Lower lobe of right lung (tissue), 2 donors: Measurements from ENCODE around the gene SPATA1. TPM values are rescaled to one million over a fixed set of nuclear protein-coding genes. Genes with fewer than 3 reads are reported as not detected.
A peak's percentile ranks its signal among the peaks of the same experiment; 100 is the strongest.

Experiments
- ATAC-seq, 2 donors: fragments of 200-7000 bp; cut with Tn5 transposase; one replicate each; pipeline ENCODE4 v1.9.1; 2020 to 2022; ENCODE audit warnings: mild to moderate bottlenecking in 2 of 2, moderate library complexity in 2 of 2
- DNase-seq: peaks from one replicate; pipeline ENCODE4 v3.0.0-alpha.2; 2020
- H3K27ac ChIP-seq: fragments of 200-600 bp; one replicate; pipeline ENCODE4 v1.8.0; 2022
- H3K27me3 ChIP-seq: fragments of 200-600 bp; one replicate; pipeline ENCODE4 v1.8.0; 2022; ENCODE audit warnings: low read depth
- H3K36me3 ChIP-seq: fragments of 200-600 bp; one replicate; pipeline ENCODE4 v1.8.0; 2022; ENCODE audit warnings: mild to moderate bottlenecking
- H3K4me1 ChIP-seq: fragments of 200-600 bp; one replicate; pipeline ENCODE4 v1.8.0; 2022
- H3K4me3 ChIP-seq: fragments of 200-600 bp; one replicate; pipeline ENCODE4 v1.8.0; 2022; ENCODE audit warnings: mild to moderate bottlenecking
- H3K9me3 ChIP-seq: fragments of 200-600 bp; one replicate; pipeline ENCODE4 v1.8.0; 2022
- intact Hi-C: fragments of 100-400 bp; cut with DNase I; formaldehyde crosslinking; loops from one replicate; pipeline ENCODE4 v1.11.0; 2022
- total RNA-seq: library from RNA; stranded (reverse); fragmentation: NEBNext Ultra II Directional; extraction: Animal tissue kit (Norgen Biotek cat#: 25700); gene quantifications from one replicate; pipeline ENCODE4 v1.2.1, GENCODE V29; 2021
- TF ChIP-seq, protein P1 (sequence below): fragments of 200-600 bp; IDR thresholded peaks from one replicate; pipeline ENCODE4 v1.8.0; 2022; ENCODE audit warnings: antibody characterized with exemption, mild to moderate bottlenecking
- donor health status: DM: no; HTN: yes; CAD: no; lungs with severe emphysema.

SPATA1 gene
- total RNA-seq, 1 donor from 2014 or later = 2.5 TPM

DNA sequence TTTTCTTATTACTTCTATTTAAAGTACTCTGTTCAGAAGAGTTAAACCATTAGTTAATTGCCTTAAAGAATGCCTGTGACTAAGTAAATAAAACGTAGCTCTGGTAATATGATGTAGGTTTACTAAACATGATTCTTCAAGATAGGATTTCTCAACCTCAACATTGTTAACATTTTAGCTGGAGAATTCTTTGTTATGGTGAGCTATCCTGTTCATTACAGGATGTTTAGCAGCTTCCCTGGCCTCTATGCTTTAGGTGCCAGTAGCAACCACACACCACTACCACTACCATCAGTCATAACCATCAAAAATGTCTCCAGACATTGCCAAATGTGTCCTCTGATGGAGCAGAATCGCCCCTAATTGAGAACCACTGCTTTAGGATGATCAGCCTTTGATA, 16.4 kb upstream of the SPATA1 start:
- TF ChIP-seq, protein P1, sequence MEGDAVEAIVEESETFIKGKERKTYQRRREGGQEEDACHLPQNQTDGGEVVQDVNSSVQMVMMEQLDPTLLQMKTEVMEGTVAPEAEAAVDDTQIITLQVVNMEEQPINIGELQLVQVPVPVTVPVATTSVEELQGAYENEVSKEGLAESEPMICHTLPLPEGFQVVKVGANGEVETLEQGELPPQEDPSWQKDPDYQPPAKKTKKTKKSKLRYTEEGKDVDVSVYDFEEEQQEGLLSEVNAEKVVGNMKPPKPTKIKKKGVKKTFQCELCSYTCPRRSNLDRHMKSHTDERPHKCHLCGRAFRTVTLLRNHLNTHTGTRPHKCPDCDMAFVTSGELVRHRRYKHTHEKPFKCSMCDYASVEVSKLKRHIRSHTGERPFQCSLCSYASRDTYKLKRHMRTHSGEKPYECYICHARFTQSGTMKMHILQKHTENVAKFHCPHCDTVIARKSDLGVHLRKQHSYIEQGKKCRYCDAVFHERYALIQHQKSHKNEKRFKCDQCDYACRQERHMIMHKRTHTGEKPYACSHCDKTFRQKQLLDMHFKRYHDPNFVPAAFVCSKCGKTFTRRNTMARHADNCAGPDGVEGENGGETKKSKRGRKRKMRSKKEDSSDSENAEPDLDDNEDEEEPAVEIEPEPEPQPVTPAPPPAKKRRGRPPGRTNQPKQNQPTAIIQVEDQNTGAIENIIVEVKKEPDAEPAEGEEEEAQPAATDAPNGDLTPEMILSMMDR = no peak
- no peak for ATAC-seq

DNA sequence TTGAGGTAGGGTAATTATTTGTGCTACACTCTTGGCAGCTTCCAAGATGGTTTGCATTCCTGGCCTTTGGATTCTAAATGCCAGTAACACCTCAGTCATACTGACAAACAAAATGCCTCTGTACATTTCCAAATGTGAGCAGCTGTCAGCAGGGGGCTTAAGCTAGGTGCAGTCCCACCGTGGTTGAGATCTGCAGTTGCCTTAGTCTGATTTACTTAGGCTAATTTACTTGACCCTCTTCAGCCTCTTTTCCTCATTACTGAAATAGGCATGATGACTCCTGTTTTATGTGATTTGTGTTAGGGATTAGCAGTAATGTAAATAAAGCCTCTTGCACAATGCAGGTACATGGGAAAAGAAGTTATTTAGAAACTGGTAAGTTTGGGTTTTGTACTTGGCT, 13.5 kb upstream of the SPATA1 start:
- ATAC-seq = peak; percentile 43 to 72
- no peaks in the 10 kb centered on the region for H3K4me1 ChIP-seq
- peaks cover 83% of the 10 kb centered on the region for H3K36me3 ChIP-seq
- intact Hi-C loops = no loop called here
- TF ChIP-seq, protein P1 = no peak
- no peaks in the 10 kb centered on the region for H3K27me3 ChIP-seq
- H3K9me3 ChIP-seq = no peaks in the 10 kb centered on the region
- no peak for DNase-seq
- H3K27ac ChIP-seq = no peak overlapping the region
- no peak overlapping the region for H3K4me3 ChIP-seq

More for the DNA sequence above, 16.4 kb upstream of the SPATA1 start:
- H3K36me3 ChIP-seq = peaks cover 66% of the 10 kb centered on the region
- no peak for DNase-seq
- intact Hi-C loops = no loop called here
- no peaks in the 10 kb centered on the region for H3K4me1 ChIP-seq
- H3K9me3 ChIP-seq = no peaks in the 10 kb centered on the region
- H3K4me3 ChIP-seq = no peak overlapping the region
- H3K27me3 ChIP-seq = no peaks in the 10 kb centered on the region
- no peak overlapping the region for H3K27ac ChIP-seq

DNA sequence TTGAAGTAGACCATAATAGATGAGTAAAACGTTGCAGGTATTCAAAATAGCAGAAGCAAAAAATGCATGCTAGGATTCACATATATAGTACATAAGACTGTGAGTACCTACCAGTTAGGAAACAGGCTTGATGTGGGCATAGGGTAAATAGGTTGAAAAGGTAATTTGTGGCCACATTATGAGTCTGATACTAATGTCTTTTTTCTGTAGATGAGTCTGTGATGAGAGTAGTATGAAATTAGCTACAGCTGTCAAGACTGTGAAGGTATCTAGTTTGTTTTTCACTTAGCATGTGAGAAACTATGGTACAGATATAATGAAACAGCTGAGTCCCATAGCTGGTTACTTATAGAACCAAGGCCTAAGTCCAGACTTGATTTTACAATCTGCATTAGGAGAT, 12.4 kb upstream of the SPATA1 start:
- Histone ChIP-seq H3K9me3 (no peaks in the 10 kb centered on the region), H3K4me3 (no peak overlapping the region), H3K4me1 (no peaks in the 10 kb centered on the region), H3K27ac (no peak overlapping the region), H3K36me3 (peaks cover 93% of the 10 kb centered on the region), H3K27me3 (no peaks in the 10 kb centered on the region)
- DNase-seq (no peak), ATAC-seq (no peak)
- intact Hi-C loops = no loop called here
- TF ChIP-seq, protein P1 = no peak

DNA sequence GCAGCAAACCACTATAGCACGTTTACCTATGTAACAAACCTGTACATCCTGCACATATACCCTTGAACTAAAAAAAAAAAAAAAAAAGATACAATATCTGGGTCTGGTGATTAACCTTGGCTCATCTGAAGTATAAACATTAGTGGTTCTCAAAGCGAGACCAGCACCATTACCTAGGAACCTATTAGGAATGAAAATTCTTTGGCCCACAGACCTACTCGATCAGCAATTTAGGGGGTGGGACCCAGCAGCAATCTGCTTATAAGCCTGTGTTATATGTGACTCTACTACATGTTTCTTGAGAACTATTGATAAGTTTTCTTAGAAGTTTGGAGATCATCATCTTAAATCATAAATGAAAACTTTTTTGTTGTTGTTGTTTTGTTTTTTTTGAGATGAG, 9.7 kb upstream of the SPATA1 start:
- H3K9me3 ChIP-seq = no peaks in the 10 kb centered on the region
- DNase-seq = no peak
- TF ChIP-seq, protein P1 = no peak
- ATAC-seq = no peak
- H3K27ac ChIP-seq = no peak overlapping the region
- intact Hi-C loops = no loop called here
- H3K27me3 ChIP-seq = no peaks in the 10 kb centered on the region
- H3K4me3 ChIP-seq = no peak overlapping the region
- peaks cover 19% of the 10 kb centered on the region for H3K4me1 ChIP-seq
- H3K36me3 ChIP-seq = peaks cover 91% of the 10 kb centered on the region

DNA sequence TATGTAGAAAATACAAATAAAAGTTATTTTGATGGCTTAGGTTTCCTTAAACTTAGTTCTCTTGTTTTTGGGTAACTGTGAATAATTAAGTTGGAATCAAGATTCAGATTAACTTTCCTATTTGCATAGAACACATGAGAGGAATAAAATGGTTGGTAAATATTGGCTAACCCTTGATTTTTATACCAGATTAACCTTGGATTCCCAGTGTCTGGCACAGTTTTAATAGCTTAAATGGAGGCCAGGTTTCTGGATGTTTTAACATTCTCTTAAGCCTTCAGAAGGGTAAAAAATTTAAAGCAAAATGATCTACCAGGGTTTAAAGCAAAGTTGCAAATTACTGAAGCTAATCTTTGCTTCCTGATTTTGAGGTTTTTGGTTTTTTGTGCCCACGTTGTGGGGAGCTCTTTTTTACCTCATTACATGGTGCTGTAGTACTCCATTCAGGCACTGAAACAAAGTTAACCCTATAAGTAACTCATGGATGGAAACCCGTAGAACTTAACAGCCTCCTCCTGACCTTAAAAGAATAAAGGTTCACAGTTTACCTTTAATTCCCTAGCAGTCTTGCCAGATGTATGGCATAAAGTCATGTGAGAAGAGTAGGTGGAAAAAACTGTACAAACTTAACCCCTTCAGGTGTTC, 8.4 kb upstream of the SPATA1 start:
- intact Hi-C loops = no loop called here
- Histone ChIP-seq H3K9me3 (no peaks in the 10 kb centered on the region), H3K27ac (no peak overlapping the region), H3K4me3 (no peak overlapping the region), H3K27me3 (no peaks in the 10 kb centered on the region), H3K36me3 (peaks cover 82% of the 10 kb centered on the region), H3K4me1 (peaks cover 30% of the 10 kb centered on the region)
- TF ChIP-seq, protein P1 = no peak
- ATAC-seq (no peak), DNase-seq (no peak)
